KMS-11 (cell line): ENCODE results near the gene NCR3LG1.

Source experiments
- H2AFZ ChIP-seq: fragments of 200-600 bp; sonication (generic); 2 replicates; pipeline ENCODE4 v1.6.1; 2016; ENCODE audit warnings: antibody characterized with exemption, mixed run types, low read depth
- H3K27ac ChIP-seq: fragments of 200-600 bp; sonication (generic); 2 replicates; pipeline ENCODE4 v1.6.1; 2016; ENCODE audit warnings: mild to moderate bottlenecking, mixed run types
- H3K27me3 ChIP-seq: fragments of 200-600 bp; sonication (generic); 2 replicates; pipeline ENCODE4 v1.6.1; 2017; ENCODE audit warnings: mild to moderate bottlenecking, low read depth, mixed run types, moderate library complexity; ENCODE audit not compliant: insufficient read depth
- H3K36me3 ChIP-seq: fragments of 200-600 bp; sonication (generic); 2 replicates; pipeline ENCODE4 v1.6.1; 2017; ENCODE audit warnings: mild to moderate bottlenecking, mixed run types; ENCODE audit not compliant: insufficient read depth
- H3K4me1 ChIP-seq: fragments of 200-600 bp; sonication (generic); 2 replicates; pipeline ENCODE4 v1.6.1; 2016; ENCODE audit warnings: mild to moderate bottlenecking, low read depth, mixed run types; ENCODE audit not compliant: poor library complexity, severe bottlenecking
- H3K4me2 ChIP-seq: fragments of 200-600 bp; sonication (generic); 2 replicates; pipeline ENCODE4 v1.7.0; 2016; ENCODE audit warnings: mild to moderate bottlenecking, mixed run types
- H3K4me3 ChIP-seq: fragments of 200-600 bp; sonication (generic); IDR thresholded peaks from 2 replicates; pipeline ENCODE4 v1.6.1; 2017; ENCODE audit warnings: low read depth, low read length, mixed read lengths; ENCODE audit not compliant: insufficient read depth
- H3K79me2 ChIP-seq: fragments of 200-600 bp; sonication (generic); 2 replicates; pipeline ENCODE4 v1.6.1; 2016; ENCODE audit warnings: low read depth, mixed run types; ENCODE audit not compliant: insufficient read depth
- H3K9ac ChIP-seq: fragments of 200-600 bp; sonication (generic); 2 replicates; pipeline ENCODE4 v1.6.1; 2016; ENCODE audit warnings: mild to moderate bottlenecking, mixed run types
- H4K20me1 ChIP-seq: fragments of 200-600 bp; sonication (generic); 2 replicates; pipeline ENCODE4 v1.6.1; 2016; ENCODE audit warnings: mild to moderate bottlenecking, mixed run types; ENCODE audit not compliant: insufficient read depth
- CTCF ChIP-seq: fragments of 200-600 bp; sonication (generic); conservative IDR thresholded peaks from 2 replicates; pipeline ENCODE4 v1.6.1; 2017; ENCODE audit warnings: low read depth, mild to moderate bottlenecking, antibody characterized with exemption, low read length, moderate library complexity, mixed read lengths

The NCR3LG1 gene

GRCh38 chr11:17407575-17407974, 56.0 kb downstream of the NCR3LG1 start:
- Histone ChIP-seq H2AFZ (no peak overlapping the region), H3K4me1 (peaks cover 9% of the 10 kb centered on the region), H3K27ac (no peak overlapping the region), H3K9ac (no peak overlapping the region), H3K4me3 (no peak overlapping the region), H3K4me2 (no peak overlapping the region), H3K27me3 (no peaks in the 10 kb centered on the region), H4K20me1 (no peaks in the 10 kb centered on the region), H3K36me3 (no peaks in the 10 kb centered on the region), H3K79me2 (no peaks in the 10 kb centered on the region)
- TF ChIP-seq CTCF: no peak

GRCh38 chr11:17408026-17408425, 56.4 kb downstream of the NCR3LG1 start:
- Histone ChIP-seq H4K20me1 (no peaks in the 10 kb centered on the region), H3K36me3 (no peaks in the 10 kb centered on the region), H3K27ac (no peak overlapping the region), H2AFZ (no peak overlapping the region), H3K9ac (no peak overlapping the region), H3K27me3 (no peaks in the 10 kb centered on the region), H3K79me2 (no peaks in the 10 kb centered on the region), H3K4me3 (no peak overlapping the region), H3K4me1 (peaks cover 9% of the 10 kb centered on the region), H3K4me2 (no peak overlapping the region)
- no peak for TF ChIP-seq CTCF

GRCh38 chr11:17408641-17409040, 57.0 kb downstream of the NCR3LG1 start:
- no peak for TF ChIP-seq CTCF
- Histone ChIP-seq H3K4me3 (no peak overlapping the region), H2AFZ (no peak overlapping the region), H3K36me3 (no peaks in the 10 kb centered on the region), H3K9ac (no peak overlapping the region), H3K27ac (no peak overlapping the region), H3K4me1 (peaks cover 9% of the 10 kb centered on the region), H4K20me1 (no peaks in the 10 kb centered on the region), H3K79me2 (no peaks in the 10 kb centered on the region), H3K27me3 (no peaks in the 10 kb centered on the region), H3K4me2 (no peak overlapping the region)

GRCh38 chr11:17410606-17411379, 59.2 kb downstream of the NCR3LG1 start:
- no peaks in the 10 kb centered on the region for H3K36me3 ChIP-seq
- no peaks in the 10 kb centered on the region for H4K20me1 ChIP-seq
- peaks cover 3% of the 10 kb centered on the region for H3K4me1 ChIP-seq
- H3K4me2 ChIP-seq: no peak overlapping the region
- no peaks in the 10 kb centered on the region for H3K79me2 ChIP-seq
- H2AFZ ChIP-seq: no peak overlapping the region
- TF ChIP-seq CTCF: no peak
- H3K27me3 ChIP-seq: no peaks in the 10 kb centered on the region
- no peak overlapping the region for H3K9ac ChIP-seq
- no peak overlapping the region for H3K4me3 ChIP-seq
- H3K27ac ChIP-seq: no peak overlapping the region
